GM18499 (cell line): ENCODE measurements around the gene C6orf120.

Experiments used
- ATAC-seq: cut with Tn5 transposase; IDR thresholded peaks from one replicate; pipeline ENCODE4 v1.9.1; 2021; ENCODE audit warnings: moderate number of reproducible peaks; ENCODE audit not compliant: insufficient read depth, unreplicated experiment

The C6orf120 gene

GRCh38 chr6:169723991-169724493 is 22.1 kb downstream of the C6orf120 start:
- ATAC-seq = no peak

- ATAC-seq = no peak
Measured at GRCh38 chr6:169724494-169725124, 22.7 kb downstream of the C6orf120 start, which contains the start of gene PHF10. PHF10 (minus strand) TSS chr6:169724500; CDS start chr6:169723931, 569 bp downstream.

GRCh38 chr6:169725125-169726048 is 23.5 kb downstream of the C6orf120 start:
- no peak for ATAC-seq

- no peak for ATAC-seq
Measured at GRCh38 chr6:169726049-169726400, 24.1 kb downstream of the C6orf120 start.

DNA sequence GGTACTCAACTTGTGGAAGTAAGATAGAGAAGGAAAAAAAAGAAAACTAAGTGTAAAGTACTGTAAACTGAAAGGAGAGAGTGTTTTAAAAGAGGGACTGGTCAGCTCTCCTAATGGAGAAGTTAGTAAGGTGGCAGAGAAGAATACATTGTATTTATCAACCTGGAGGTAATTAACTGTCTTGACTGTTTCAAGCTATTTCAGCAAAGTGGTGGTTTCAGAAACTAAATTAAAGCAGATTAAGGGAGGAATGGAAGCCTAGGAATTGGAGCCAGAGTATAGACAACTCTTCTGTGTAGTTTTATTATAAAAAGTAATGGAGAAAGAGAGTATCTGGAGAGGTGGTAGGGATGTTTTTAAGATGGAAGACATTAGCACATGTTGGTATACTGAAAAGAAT is 25.0 kb downstream of the C6orf120 start:
- no peak for ATAC-seq

GRCh38 chr6:169729961-169730360 is 28.0 kb downstream of the C6orf120 start:
- ATAC-seq = no peak

DNA sequence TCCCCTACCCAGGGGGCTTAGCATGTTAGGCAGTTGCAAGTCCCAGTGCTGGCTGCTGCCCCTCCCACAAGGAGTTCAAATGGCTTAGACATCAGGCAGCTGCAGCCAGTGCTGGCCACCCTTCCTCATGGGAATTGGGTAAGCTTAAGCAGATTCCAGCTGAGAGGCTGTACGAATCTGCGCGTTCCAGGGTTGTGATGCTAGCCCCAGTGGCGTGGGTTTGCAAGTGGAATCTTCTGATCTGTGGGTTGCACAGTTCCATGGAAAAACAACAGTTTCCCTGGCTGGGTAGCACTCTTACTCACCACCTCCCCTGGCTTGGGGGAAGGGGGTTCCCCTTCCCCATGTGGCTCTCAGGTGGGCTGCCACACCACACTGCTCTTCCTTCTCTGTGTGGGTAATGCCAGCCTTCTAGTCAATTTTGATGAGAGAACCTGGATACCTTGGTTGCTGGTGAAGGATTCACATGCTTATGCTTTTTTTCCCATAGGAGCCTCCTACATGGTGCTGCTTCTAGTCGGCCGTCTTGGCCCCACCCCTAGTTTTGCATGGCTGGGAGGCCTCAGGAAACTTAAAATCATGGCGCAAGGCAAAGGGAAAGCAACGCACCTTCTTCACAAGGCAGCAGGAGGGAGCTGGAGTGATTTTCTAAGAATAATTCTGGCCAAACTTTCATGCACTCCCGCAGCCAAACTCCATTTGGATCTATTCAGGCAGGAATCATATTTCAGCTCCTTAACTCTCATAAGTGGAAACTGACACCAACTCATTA is 36.5 kb downstream of the C6orf120 start:
- ATAC-seq = no peak

GRCh38 chr6:169738976-169739529 is 37.1 kb downstream of the C6orf120 start:
- ATAC-seq = no peak

GRCh38 chr6:169741344-169741743 is 39.4 kb downstream of the C6orf120 start:
- no peak for ATAC-seq

DNA sequence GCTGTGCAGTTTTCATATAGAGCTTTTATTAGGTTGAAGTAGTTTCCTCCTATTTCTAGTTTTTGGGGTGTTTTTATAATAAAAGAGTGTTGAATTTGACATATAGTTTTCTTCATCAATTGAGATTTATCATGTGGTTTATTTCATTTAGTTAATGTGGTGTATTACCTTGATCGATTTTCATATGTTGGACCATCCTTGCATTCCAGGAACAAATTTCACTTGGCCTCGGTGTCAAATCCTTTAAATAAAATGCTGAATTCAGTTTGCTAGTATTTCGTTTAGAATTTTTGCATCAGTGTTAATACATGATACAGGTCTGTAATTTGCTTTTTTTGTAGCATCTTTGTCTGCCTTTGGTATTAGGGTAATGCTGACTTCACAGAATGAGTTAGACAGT is 43.5 kb downstream of the C6orf120 start:
- ATAC-seq = no peak

DNA sequence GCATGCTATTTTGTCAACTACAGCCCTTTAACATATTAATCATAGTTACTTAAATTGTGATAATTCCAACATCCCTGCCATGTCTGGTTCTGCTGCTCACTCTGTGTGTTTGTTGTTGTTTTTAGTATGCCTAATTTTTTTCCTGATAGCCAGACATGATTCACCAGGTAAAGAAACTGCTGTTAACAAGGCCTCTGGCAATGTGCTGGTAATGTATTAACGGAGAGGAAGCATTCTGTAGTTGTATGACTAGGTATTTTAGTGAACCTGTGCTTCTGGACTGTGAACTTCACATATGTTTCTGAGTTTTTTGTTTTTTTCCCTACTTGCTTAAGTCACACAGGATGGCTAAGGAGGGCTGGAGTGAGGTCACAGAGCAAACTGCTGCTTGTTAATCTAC is 44.6 kb downstream of the C6orf120 start:
- no peak for ATAC-seq

DNA sequence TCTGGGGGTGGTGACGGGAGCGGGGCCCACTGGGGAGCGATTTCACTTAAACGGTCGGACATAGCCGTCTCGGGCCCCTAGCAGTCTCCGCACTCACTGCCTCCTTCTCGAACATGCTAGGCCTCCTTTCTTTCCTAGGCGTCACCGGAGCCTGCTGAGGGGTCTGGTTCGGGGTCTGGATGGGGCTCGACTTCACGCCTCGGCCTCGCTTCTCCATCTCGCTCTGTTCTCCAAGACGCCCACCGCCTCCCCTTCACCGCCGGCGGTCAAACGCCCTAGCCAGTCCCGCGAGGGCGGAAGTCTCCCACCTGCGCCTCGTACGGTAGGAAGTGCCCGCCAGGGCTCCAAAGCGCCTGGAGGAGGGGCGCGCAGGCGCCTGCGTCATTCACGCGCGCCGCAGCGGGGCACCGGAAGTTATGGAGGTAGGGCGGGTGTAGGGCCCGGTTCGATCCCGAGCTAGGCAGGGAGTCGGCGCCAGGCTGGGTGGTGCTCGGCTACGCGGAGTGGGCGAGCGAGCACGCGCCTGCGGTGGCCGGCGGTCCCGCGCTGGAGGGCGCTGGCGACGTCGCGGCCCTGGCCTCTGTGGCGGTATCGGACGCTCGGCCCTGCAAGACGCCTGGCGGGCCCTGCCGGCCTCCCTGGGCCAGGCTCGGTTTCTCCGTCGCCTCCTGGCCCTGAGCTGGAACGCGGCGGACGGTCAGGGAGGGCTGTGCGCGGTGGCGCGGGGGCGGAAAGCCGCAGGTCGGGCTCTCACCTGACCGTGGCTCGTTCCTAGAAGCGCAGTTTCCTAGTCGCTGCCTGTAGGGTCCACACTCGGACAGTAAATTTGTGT is 49.5 kb downstream of the C6orf120 start, which contains the start of the genes DYNLT2 and ERMARD:
Gene DYNLT2 (minus strand): TSS at position 331 of the 832 bp plus-strand sequence. CDS start 114 bp downstream, at position 217.
Gene ERMARD (plus strand): TSS at position 381 of the 832 bp plus-strand sequence. CDS start 36 bp downstream, at position 417.
- ATAC-seq = peak; percentile 59

- ATAC-seq = no peak
Measured at GRCh38 chr6:169752074-169752623, 50.2 kb downstream of the C6orf120 start.
